Stimulated activated CD8-positive, alpha-beta memory T cell treated with anti-CD3 and anti-CD28 coated beads, Interleukin-15, amount 100 ng/mL, for 1 hour (primary cell): ENCODE measurements around the gene SLC37A1.

Source experiments
- DNase-seq: peaks from one replicate; pipeline ENCODE4 v3.0.0-alpha.2; 2020; ENCODE audit warnings: low read depth

SLC37A1 gene

GRCh38 chr21:42479582-42479981 lies 34.1 kb upstream of the SLC37A1 start:
- DNase-seq, result no peak

- DNase-seq, result no peak
These were observed 32.9 kb upstream of the SLC37A1 start for GRCh38 chr21:42480736-42481135.

- DNase-seq, result no peak
These were observed 32.5 kb upstream of the SLC37A1 start for GRCh38 chr21:42481169-42481568.

GRCh38 chr21:42484966-42485365 lies 28.7 kb upstream of the SLC37A1 start:
- DNase-seq, result no peak

GRCh38 chr21:42486072-42486471 lies 27.6 kb upstream of the SLC37A1 start:
- DNase-seq, result no peak

- DNase-seq, result no peak
These were observed 27.1 kb upstream of the SLC37A1 start for GRCh38 chr21:42486531-42486930.

GRCh38 chr21:42489006-42489563 lies 24.6 kb upstream of the SLC37A1 start:
- no peak for DNase-seq

GRCh38 chr21:42489991-42490390 lies 23.7 kb upstream of the SLC37A1 start:
- no peak for DNase-seq

- no peak for DNase-seq
These were observed 22.9 kb upstream of the SLC37A1 start for GRCh38 chr21:42490720-42491119.

GRCh38 chr21:42491328-42491727 lies 22.3 kb upstream of the SLC37A1 start:
- DNase-seq, result no peak

- no peak for DNase-seq
These were observed 21.5 kb upstream of the SLC37A1 start for GRCh38 chr21:42492201-42492600.

- DNase-seq, result no peak
These were observed 20.3 kb upstream of the SLC37A1 start for GRCh38 chr21:42493109-42494060.

GRCh38 chr21:42495027-42495426 lies 18.6 kb upstream of the SLC37A1 start:
- DNase-seq, result no peak

GRCh38 chr21:42495765-42496119 lies 17.9 kb upstream of the SLC37A1 start:
- no peak for DNase-seq

GRCh38 chr21:42496120-42496838 lies 17.4 kb upstream of the SLC37A1 start, which contains the start of gene RSPH1:
Gene RSPH1 (minus strand): TSS chr21:42496224. CDS start chr21:42496186, 38 bp downstream.
- DNase-seq, result peak; percentile 97

- no peak for DNase-seq
These were observed 16.8 kb upstream of the SLC37A1 start for GRCh38 chr21:42496839-42497202.

- no peak for DNase-seq
These were observed 15.6 kb upstream of the SLC37A1 start for GRCh38 chr21:42498012-42498411.

- no peak for DNase-seq
These were observed 14.1 kb upstream of the SLC37A1 start for GRCh38 chr21:42499444-42500112.

GRCh38 chr21:42500225-42500624 lies 13.4 kb upstream of the SLC37A1 start:
- DNase-seq, result no peak

GRCh38 chr21:42500736-42501135 lies 12.9 kb upstream of the SLC37A1 start:
- no peak for DNase-seq

GRCh38 chr21:42503711-42504110 lies 9.9 kb upstream of the SLC37A1 start:
- no peak for DNase-seq

- no peak for DNase-seq
These were observed 8.4 kb upstream of the SLC37A1 start for GRCh38 chr21:42505090-42505726.
